ENCODE measurements around the gene KRTAP4-6. TPM values are rescaled to one million over a fixed set of nuclear protein-coding genes. Genes with fewer than 3 reads are reported as not detected.
"Not testable (repeated sequence)": the region's sequence is repeated elsewhere in the genome, so short reads cannot be mapped to it uniquely, and the experiment has no call there.

The KRTAP4-6 gene
- total RNA-seq, 1 donor from 2014 or later: not detected

- TF ChIP-seq CTCF (IDR thresholded peaks at IDR 0.05; ENCODE audit: insufficient read depth, low read length, poor library complexity, severe bottlenecking): no peak
- no peaks in the 10 kb centered on the region for H3K27me3 ChIP-seq (ENCODE audit: control insufficient read depth, insufficient read depth, low read length)
- no peak overlapping the region for H3K4me3 ChIP-seq (ENCODE audit: low read depth, low read length)
- no peak for DNase-seq (ENCODE audit: low read depth)
- no peaks in the 10 kb centered on the region for H3K36me3 ChIP-seq (ENCODE audit: control insufficient read depth, insufficient read depth, low read length)
Observed at GRCh38 chr17:41150026-41150425, 9.7 kb upstream of the KRTAP4-6 start.

GRCh38 chr17:41149652-41149985, 9.3 kb upstream of the KRTAP4-6 start, which contains the start of gene KRTAP4-5:
Gene KRTAP4-5 (minus strand): TSS chr17:41149825. CDS start chr17:41149767, 58 bp downstream.
- no peaks in the 10 kb centered on the region for H3K36me3 ChIP-seq (ENCODE audit: control insufficient read depth, insufficient read depth, low read length)
- no peaks in the 10 kb centered on the region for H3K27me3 ChIP-seq (ENCODE audit: control insufficient read depth, insufficient read depth, low read length)
- no peak within 1 kb of the TSS for H3K4me3 ChIP-seq (ENCODE audit: low read depth, low read length)
- DNase-seq (ENCODE audit: low read depth): no peak
- TF ChIP-seq CTCF (IDR thresholded peaks at IDR 0.05; ENCODE audit: insufficient read depth, low read length, poor library complexity, severe bottlenecking): no peak

- not testable (repeated sequence) for H3K27me3 ChIP-seq (ENCODE audit: control insufficient read depth, insufficient read depth, low read length); H3K36me3 ChIP-seq (ENCODE audit: control insufficient read depth, insufficient read depth, low read length); H3K4me3 ChIP-seq (ENCODE audit: low read depth, low read length); DNase-seq (ENCODE audit: low read depth)
Observed at GRCh38 chr17:41148971-41149651, 8.8 kb upstream of the KRTAP4-6 start.

GRCh38 chr17:41147531-41148204, 7.3 kb upstream of the KRTAP4-6 start:
- Histone ChIP-seq H3K4me3 (ENCODE audit: low read depth, low read length) (no peak overlapping the region), H3K36me3 (ENCODE audit: control insufficient read depth, insufficient read depth, low read length) (no peaks in the 10 kb centered on the region), H3K27me3 (ENCODE audit: control insufficient read depth, insufficient read depth, low read length) (no peaks in the 10 kb centered on the region)
- DNase-seq (ENCODE audit: low read depth): no peak
- TF ChIP-seq CTCF (IDR thresholded peaks at IDR 0.05; ENCODE audit: insufficient read depth, low read length, poor library complexity, severe bottlenecking): no peak

- Histone ChIP-seq H3K27me3 (ENCODE audit: control insufficient read depth, insufficient read depth, low read length) (no peaks in the 10 kb centered on the region), H3K4me3 (ENCODE audit: low read depth, low read length) (no peak overlapping the region), H3K36me3 (ENCODE audit: control insufficient read depth, insufficient read depth, low read length) (no peaks in the 10 kb centered on the region)
- TF ChIP-seq CTCF (IDR thresholded peaks at IDR 0.05; ENCODE audit: insufficient read depth, low read length, poor library complexity, severe bottlenecking): no peak
- DNase-seq (ENCODE audit: low read depth): no peak
Observed at GRCh38 chr17:41145261-41145660, 4.9 kb upstream of the KRTAP4-6 start.

- H3K36me3 ChIP-seq (ENCODE audit: control insufficient read depth, insufficient read depth, low read length): no peaks in the 10 kb centered on the region
- no peak overlapping the region for H3K4me3 ChIP-seq (ENCODE audit: low read depth, low read length)
- no peak for TF ChIP-seq CTCF (IDR thresholded peaks at IDR 0.05; ENCODE audit: insufficient read depth, low read length, poor library complexity, severe bottlenecking)
- no peaks in the 10 kb centered on the region for H3K27me3 ChIP-seq (ENCODE audit: control insufficient read depth, insufficient read depth, low read length)
- DNase-seq (ENCODE audit: low read depth): no peak
Observed at GRCh38 chr17:41144846-41145245, 4.5 kb upstream of the KRTAP4-6 start.
